GM23338 (cell line): ENCODE measurements around the gene RAB5IF.

Experiments used
- EZH2 ChIP-seq: fragments of 200-600 bp; sonication (generic); IDR thresholded peaks from one replicate; pipeline ENCODE4 v1.8.0; 2017; ENCODE audit warnings: antibody characterized with exemption, mild to moderate bottlenecking, low read depth; ENCODE audit not compliant: unreplicated experiment
- POLR2AphosphoS5 ChIP-seq: IDR thresholded peaks from 2 replicates; pipeline ENCODE4 v1.6.1; 2016; ENCODE audit warnings: antibody characterized with exemption, low read depth

DNA sequence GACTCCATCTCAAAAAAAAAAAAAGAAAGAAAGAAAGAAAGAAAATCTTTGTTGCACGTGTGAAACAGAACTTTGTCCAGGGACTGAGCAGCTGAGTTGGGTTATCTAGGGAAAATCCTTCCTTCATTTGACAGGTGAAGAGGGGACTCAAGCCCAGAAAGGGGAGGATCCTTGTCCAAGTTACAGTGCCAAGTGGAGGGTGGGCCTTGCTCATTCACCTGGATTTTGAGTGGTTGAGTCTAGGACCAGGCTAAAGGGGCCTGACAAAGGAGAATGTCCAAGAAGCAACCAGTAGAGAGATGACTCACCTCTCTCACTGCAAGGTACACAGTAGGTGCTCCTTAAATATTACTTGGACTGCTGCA lies 29.5 kb upstream of the RAB5IF start:
- no peak for TF ChIP-seq EZH2
- no peak for TF ChIP-seq POLR2AphosphoS5
